MM.1S (cell line): ENCODE results near the gene TOX2.

Experiments
- DNase-seq: peaks from one replicate; pipeline ENCODE4 v3.0.0-alpha.2; 2015
- H2AFZ ChIP-seq: fragments of 300-600 bp; sonication (generic); 2 replicates; pipeline ENCODE4 v1.6.0; 2016; ENCODE audit warnings: antibody characterized with exemption, low read length
- H3F3A ChIP-seq: fragments of 300-600 bp; sonication (generic); 2 replicates; pipeline ENCODE4 v1.6.1; 2016; ENCODE audit warnings: mild to moderate bottlenecking, antibody characterized with exemption, low read length, moderate library complexity, mixed read lengths; ENCODE audit not compliant: insufficient read depth
- H3K27ac ChIP-seq: fragments of 300-600 bp; sonication (generic); 2 replicates; pipeline ENCODE4 v1.5.1; 2016; ENCODE audit warnings: mild to moderate bottlenecking, low read length
- H3K27me3 ChIP-seq: fragments of 300-600 bp; sonication (generic); replicated peaks from 2 replicates; pipeline ENCODE4 v1.6.0; 2016; ENCODE audit warnings: low read length; ENCODE audit not compliant: insufficient read depth
- H3K36me3 ChIP-seq: fragments of 300-600 bp; sonication (generic); replicated peaks from 2 replicates; pipeline ENCODE4 v1.6.1; 2016; ENCODE audit warnings: mild to moderate bottlenecking, low read length, mixed read lengths; ENCODE audit not compliant: insufficient read depth
- H3K4me1 ChIP-seq: fragments of 300-600 bp; sonication (generic); 2 replicates; pipeline ENCODE4 v1.6.1; 2016; ENCODE audit warnings: low read length, mixed read lengths
- H3K4me2 ChIP-seq: fragments of 300-600 bp; sonication (generic); 2 replicates; pipeline ENCODE4 v1.6.0; 2016; ENCODE audit warnings: low read depth, low read length
- H3K4me3 ChIP-seq: fragments of 300-600 bp; sonication (generic); 2 replicates; pipeline ENCODE4 v1.5.1; 2016; ENCODE audit warnings: low read length, mixed read lengths
- H3K79me2 ChIP-seq: fragments of 300-600 bp; sonication (generic); 2 replicates; pipeline ENCODE4 v1.6.1; 2016; ENCODE audit warnings: mixed run types, low read length, mixed read lengths
- H3K9ac ChIP-seq: fragments of 300-600 bp; sonication (generic); 2 replicates; pipeline ENCODE4 v1.6.1; 2016; ENCODE audit warnings: low read length, mixed read lengths
- H3K9me2 ChIP-seq: fragments of 300-600 bp; sonication (generic); replicated peaks from 2 replicates; pipeline ENCODE4 v1.6.1; 2016; ENCODE audit warnings: mild to moderate bottlenecking, low read length, mixed read lengths; ENCODE audit not compliant: insufficient read depth
- H3K9me3 ChIP-seq: fragments of 300-600 bp; sonication (generic); replicated peaks from 2 replicates; pipeline ENCODE4 v1.6.1; 2016; ENCODE audit warnings: mild to moderate bottlenecking, low read length, mixed read lengths; ENCODE audit not compliant: insufficient read depth
- H4K20me1 ChIP-seq: fragments of 300-600 bp; sonication (generic); 2 replicates; pipeline ENCODE4 v1.6.1; 2016; ENCODE audit warnings: mild to moderate bottlenecking, low read length, moderate library complexity, mixed read lengths; ENCODE audit not compliant: insufficient read depth
- EZH2 ChIP-seq: fragments of 300-600 bp; sonication (generic); optimal IDR thresholded peaks from 2 replicates; pipeline ENCODE3; 2017; ENCODE audit warnings: low read depth, mild to moderate bottlenecking, antibody characterized with exemption, low read length, mixed read lengths
- EZH2phosphoT487 ChIP-seq: fragments of 300-600 bp; sonication (generic); IDR thresholded peaks from 2 replicates; pipeline ENCODE4 v1.6.1; 2018; ENCODE audit warnings: antibody characterized with exemption, low read length
- TF ChIP-seq, protein P1 (sequence below): fragments of 300-600 bp; sonication (generic); IDR thresholded peaks from 2 replicates; pipeline ENCODE4 v1.5.1; 2016; ENCODE audit warnings: antibody characterized with exemption, low read length, mixed read lengths

Gene TOX2

DNA sequence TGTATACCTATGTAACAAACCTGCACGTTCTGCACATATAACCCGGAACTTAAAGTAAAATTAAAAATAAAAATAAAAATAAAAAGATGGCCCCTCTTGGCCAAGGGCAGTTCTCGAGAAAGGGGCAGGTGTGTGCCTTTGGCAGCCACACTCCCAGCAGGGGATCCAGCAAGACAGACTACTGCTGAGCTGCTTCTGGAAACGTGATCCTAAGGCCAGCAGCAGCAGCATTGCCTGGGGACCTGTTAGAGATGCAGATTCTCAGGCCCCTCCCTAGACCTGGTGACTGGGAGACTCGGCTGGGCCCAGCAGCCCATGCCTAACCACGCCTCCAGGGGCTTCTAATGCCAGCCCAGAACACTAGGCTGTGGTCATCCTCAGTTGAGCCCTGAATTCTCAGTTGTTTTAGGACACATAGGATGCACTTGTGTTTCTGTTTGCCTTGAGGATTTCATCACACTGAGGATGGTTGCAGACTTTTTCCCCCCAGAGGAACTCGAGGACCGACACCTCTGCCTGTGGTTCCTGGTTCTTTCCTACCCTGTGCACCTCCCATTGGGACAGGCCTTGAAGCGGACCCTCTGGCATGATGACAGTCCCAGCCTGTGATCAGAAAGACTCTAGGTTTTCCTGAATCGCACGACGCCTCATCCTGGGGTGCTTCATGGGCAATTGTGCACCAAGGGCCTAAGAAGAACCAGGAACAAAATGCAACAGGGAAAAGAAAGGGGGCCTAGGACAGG lies 105.9 kb downstream of the TOX2 start:
- Histone ChIP-seq H3K4me3 (no peak overlapping the region), H2AFZ (no peak overlapping the region), H4K20me1 (no peaks in the 10 kb centered on the region), H3F3A (no peaks in the 10 kb centered on the region), H3K27me3 (no peaks in the 10 kb centered on the region), H3K27ac (no peak overlapping the region), H3K9ac (no peak overlapping the region), H3K36me3 (no peaks in the 10 kb centered on the region), H3K4me1 (peaks cover 14% of the 10 kb centered on the region), H3K4me2 (no peak overlapping the region), H3K79me2 (peaks cover 45% of the 10 kb centered on the region), H3K9me2 (no peaks in the 10 kb centered on the region), H3K9me3 (no peaks in the 10 kb centered on the region)
- TF ChIP-seq EZH2 (no peak), EZH2phosphoT487 (no peak)
- TF ChIP-seq, protein P1, sequence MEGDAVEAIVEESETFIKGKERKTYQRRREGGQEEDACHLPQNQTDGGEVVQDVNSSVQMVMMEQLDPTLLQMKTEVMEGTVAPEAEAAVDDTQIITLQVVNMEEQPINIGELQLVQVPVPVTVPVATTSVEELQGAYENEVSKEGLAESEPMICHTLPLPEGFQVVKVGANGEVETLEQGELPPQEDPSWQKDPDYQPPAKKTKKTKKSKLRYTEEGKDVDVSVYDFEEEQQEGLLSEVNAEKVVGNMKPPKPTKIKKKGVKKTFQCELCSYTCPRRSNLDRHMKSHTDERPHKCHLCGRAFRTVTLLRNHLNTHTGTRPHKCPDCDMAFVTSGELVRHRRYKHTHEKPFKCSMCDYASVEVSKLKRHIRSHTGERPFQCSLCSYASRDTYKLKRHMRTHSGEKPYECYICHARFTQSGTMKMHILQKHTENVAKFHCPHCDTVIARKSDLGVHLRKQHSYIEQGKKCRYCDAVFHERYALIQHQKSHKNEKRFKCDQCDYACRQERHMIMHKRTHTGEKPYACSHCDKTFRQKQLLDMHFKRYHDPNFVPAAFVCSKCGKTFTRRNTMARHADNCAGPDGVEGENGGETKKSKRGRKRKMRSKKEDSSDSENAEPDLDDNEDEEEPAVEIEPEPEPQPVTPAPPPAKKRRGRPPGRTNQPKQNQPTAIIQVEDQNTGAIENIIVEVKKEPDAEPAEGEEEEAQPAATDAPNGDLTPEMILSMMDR = no peak
- no peak for DNase-seq

DNA sequence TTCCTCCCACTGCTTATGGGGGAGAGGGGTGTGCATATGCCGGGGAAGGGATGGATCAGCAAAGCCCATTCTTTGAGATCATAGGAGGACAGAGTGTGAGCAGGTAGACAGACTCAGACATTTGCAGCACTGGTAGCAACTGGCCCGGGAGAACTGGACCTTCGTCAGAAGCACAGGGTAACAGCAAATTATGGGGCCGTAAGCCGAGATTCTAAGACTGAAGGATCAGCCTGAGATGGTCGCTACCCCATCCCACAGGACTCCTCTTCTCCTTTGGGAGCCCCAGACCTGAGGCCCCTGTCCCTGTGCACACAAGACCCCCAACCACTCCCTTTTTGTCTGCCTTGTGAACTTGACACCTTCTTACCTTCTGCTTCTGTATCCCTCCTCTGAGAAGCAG lies 106.5 kb downstream of the TOX2 start:
- Histone ChIP-seq H3K4me2 (no peak overlapping the region), H3K4me3 (no peak overlapping the region), H3K4me1 (peaks cover 14% of the 10 kb centered on the region), H3K79me2 (peaks cover 42% of the 10 kb centered on the region), H3K27ac (no peak overlapping the region), H3K9me2 (no peaks in the 10 kb centered on the region), H2AFZ (no peak overlapping the region), H3F3A (no peaks in the 10 kb centered on the region), H3K9me3 (no peaks in the 10 kb centered on the region), H3K9ac (no peak overlapping the region), H3K36me3 (no peaks in the 10 kb centered on the region), H3K27me3 (no peaks in the 10 kb centered on the region), H4K20me1 (no peaks in the 10 kb centered on the region)
- no peak for DNase-seq
- TF ChIP-seq EZH2 (no peak), EZH2phosphoT487 (no peak)
- TF ChIP-seq, protein P1 = no peak

DNA sequence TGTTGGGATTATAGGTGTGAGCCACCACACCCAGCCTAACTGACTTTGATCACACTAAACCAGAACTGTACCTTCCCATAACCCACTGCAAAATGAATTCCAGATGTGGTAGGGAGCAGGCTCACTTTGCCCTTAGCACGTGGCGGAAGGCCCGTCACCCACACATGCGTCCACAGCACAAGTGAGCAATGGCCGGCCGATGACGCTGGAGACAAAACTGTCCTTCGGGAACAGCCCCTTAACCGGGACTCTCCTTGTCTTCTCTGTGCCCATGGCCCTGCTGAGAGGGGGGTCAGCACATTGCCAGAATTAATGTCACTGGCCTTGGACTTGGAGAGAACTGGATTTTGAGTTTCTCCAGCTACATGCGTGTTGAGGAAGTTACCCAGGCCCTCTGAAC lies 107.2 kb downstream of the TOX2 start:
- no peak for TF ChIP-seq EZH2phosphoT487
- no peak for TF ChIP-seq EZH2
- TF ChIP-seq, protein P1 = no peak
- no peak overlapping the region for H3K4me2 ChIP-seq
- peaks cover 39% of the 10 kb centered on the region for H3K79me2 ChIP-seq
- no peaks in the 10 kb centered on the region for H3F3A ChIP-seq
- H3K4me1 ChIP-seq = peaks cover 14% of the 10 kb centered on the region
- H2AFZ ChIP-seq = no peak overlapping the region
- no peak overlapping the region for H3K4me3 ChIP-seq
- H4K20me1 ChIP-seq = no peaks in the 10 kb centered on the region
- no peaks in the 10 kb centered on the region for H3K9me3 ChIP-seq
- no peaks in the 10 kb centered on the region for H3K27me3 ChIP-seq
- H3K36me3 ChIP-seq = no peaks in the 10 kb centered on the region
- no peak for DNase-seq
- H3K27ac ChIP-seq = no peak overlapping the region
- no peaks in the 10 kb centered on the region for H3K9me2 ChIP-seq
- H3K9ac ChIP-seq = no peak overlapping the region
